Measurements from ENCODE around the gene PROCA1.
"Not testable (repeated sequence)": the region's sequence is repeated elsewhere in the genome, so short reads cannot be mapped to it uniquely, and the experiment has no call there.

The PROCA1 gene

DNA sequence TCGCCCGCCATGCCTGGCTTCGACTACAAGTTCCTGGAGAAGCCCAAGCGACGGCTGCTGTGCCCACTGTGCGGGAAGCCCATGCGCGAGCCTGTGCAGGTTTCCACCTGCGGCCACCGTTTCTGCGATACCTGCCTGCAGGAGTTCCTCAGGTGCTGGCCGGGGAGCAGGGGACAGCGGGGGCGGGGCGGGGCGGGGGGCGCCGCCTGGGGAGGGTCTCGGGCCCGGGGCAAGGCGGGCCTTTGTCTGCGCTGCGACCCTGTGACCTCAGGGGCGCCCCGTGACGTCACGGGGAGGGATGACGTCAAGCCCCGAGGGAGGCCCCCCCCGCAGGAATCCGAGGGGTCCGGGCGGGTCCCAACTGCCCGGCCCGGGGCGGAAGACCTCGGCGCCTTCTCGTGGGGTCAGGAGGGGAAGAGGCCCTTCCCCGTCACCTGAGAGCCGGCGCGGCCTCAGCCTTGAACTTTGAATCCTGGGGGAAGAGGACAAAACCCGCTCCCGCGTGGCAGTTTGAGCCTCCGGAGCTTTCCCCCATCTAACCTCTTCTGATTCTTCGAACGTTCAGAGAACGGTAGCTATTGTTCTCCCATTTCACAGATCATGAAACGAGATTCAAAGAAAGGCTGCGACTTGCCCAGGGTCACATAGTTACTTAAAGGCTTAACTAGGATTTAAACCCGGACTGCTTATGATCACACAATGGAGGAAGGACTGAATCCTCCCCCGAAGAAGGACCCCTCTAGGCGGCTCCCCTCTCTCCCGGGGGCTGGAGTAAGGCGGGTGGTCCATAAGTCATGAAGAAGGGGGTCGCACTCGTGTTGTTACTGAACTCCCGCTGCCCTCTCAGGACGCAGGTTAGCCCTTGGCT lies 32.6 kb upstream of the PROCA1 start:
- DNase-seq (ENCODE audit: low read depth in 2 of 3, low spot score in 1 of 3), result peak in 2 of 3 donors; percentile 53 to 57

DNA sequence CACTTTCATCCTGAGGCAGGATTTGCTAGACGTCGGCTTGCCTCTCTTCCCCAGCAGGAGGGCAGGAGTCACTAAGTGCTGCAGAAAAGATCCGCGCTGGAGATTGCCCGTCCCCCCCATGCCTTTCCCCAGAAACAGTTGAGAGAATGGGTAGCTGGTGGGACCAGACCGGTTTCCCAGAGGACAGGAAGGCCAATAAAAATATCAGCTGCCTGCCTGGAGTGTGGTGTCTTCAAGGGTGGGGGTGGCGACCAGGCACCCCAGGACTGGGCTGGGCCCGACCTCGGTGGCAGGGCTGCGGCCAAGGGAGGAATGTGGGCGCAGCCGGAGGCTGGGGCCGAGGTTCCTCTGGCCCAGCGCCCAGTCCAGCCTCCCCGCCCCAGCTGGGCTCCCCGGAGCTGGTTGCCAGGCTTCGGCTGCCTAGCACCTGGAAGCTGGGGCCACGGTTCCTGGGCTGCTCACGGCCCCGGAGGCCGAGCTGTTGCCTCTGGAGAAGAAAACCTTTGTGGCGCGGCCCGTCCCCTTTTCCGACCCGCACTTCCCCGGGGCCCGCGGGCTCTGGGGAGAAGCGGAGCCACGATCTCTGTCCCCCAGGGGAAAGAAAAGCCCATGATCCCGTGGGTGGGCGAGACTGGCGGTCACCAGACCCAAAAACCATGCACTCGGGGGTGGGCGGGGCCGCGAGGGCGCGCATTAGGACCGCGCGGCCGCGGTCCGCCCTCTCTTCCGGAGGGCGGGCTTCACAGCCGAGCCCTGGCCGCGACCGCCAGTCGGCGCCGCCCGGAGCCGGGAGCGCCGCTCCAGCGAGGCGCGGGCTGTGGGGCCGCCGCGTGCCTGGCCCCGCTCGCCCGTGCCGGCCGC lies 31.8 kb upstream of the PROCA1 start, which contains the start of gene TRAF4:
TSS of gene TRAF4 (plus strand) at position 769 of the 861 bp plus-strand sequence. CDS start 102 bp downstream, outside the sequence.
- DNase-seq (ENCODE audit: low read depth in 2 of 3, low spot score in 1 of 3), result peak in 2 of 3 donors; percentile 52 to 83

DNA sequence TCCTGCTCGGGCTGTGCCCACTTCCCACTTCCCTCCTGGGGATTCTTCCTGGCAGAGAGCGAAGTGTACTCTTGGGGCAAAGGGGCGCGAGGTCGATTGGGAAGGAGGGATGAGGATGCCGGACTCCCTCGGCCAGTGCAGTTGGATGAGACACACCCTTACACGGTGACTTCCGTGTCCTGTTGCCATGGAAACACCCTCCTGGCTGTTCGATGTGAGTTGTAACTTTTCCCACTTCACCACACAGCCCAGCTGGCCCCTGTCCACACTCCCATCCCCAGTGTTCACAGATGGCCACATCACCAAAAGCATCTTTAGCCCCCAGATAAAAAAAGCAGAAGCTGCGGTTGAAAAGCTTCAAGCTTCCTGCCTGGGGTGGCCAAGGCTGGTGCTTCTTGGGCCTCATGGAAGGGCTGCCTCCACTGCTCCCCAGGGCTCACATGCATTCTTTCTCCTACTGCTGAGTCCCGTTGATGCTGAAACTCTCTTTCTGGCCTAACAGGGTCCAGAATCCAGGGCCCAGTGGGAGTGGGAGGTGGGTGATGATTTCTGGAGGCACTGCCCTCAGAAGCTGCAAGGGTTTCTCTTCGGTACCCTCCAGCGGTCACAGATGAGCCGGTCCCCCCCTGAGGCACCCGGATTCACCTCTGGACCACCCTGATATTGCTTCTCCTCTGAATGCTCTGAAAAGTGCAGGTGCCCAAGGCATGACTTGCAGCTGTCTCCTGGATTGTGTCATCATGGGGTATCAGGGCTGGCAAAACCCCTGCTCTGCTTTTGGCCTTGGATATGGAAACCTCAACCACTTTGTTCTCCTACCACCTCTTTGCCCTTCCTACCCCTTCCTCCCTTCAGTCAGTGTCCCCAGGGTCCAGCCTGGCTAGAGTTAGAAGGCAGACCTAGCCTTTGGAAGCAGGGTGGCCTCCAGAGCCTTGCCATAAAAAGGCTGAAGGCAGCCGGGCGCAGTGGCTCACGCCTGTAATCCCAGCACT lies 30.0 kb upstream of the PROCA1 start:
- no peak for DNase-seq (ENCODE audit: low read depth in 2 of 3, low spot score in 1 of 3)

DNA sequence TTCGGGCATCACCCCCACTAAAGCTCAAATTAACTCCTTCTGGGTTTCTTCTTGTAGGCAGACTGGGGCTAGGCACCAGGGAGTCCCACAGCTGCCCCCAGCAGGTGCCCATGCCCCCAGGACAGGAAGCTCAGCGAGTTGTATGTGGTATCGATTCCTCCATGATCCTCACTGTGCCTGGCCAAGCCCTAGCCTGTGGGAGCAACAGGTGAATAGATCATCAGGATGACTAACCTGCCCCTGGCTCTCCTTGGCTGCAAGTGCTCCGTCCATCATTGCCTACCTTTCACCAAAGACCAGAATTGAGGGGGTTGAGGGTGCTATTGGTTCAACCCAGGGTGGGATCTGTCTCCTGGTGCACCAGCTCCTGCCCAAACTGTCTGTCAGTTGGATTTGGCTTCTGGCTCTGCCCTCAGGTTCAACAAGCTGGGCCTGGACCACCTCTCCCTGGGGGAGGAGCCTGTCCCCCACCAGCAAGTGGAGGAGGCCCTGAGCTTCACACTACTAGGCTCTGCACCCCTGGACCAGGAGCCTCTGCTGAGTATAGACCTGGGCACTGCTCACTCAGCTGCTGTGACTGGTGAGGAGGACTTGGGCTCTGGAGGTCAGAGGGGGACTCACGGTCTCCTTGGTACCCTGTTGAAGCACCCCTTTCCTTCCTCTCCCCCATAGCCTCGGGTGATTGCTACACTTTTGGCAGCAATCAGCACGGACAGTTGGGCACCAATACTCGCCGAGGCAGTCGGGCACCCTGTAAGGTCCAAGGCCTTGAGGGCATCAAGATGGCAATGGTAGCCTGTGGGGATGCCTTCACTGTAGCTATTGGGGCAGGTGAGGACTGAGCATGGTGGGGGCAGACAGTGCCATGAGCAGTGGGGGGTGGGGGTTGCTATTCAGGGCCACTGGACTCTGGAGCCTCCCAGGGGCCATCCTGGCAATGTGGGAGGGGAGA lies 29.0 kb upstream of the PROCA1 start:
- DNase-seq (ENCODE audit: low read depth in 2 of 3, low spot score in 1 of 3), result no peak

DNA sequence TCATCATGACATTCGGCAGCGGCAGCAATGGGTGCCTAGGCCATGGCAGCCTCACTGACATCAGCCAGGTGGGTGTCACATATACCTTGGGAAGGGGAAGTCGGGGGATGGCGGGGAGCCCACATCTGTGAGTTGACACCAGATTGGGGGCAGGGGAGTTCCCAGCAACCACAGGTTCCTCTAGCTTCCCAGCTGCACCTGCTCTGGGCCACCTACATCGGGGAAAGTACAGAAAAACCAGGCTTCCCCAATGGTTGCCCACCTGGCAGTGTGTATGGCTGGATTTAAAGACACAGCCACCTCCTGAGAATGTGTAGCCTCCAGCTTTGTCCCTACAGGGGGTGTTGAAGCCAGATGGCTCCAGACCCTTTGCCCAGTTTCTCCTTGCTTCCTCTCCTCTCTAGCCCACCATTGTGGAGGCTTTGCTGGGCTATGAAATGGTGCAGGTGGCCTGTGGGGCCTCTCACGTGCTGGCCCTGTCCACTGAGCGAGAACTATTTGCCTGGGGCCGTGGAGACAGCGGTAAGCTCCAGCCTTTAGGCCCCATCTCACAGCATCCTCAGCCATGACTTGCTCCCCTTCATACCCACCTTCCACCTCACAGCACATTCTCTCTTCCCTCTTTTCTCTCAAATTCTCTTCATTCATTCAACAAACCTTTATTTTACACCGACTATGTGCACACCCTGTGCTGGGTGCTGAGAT lies 27.1 kb upstream of the PROCA1 start:
- DNase-seq (ENCODE audit: low read depth in 2 of 3, low spot score in 1 of 3), result no peak

DNA sequence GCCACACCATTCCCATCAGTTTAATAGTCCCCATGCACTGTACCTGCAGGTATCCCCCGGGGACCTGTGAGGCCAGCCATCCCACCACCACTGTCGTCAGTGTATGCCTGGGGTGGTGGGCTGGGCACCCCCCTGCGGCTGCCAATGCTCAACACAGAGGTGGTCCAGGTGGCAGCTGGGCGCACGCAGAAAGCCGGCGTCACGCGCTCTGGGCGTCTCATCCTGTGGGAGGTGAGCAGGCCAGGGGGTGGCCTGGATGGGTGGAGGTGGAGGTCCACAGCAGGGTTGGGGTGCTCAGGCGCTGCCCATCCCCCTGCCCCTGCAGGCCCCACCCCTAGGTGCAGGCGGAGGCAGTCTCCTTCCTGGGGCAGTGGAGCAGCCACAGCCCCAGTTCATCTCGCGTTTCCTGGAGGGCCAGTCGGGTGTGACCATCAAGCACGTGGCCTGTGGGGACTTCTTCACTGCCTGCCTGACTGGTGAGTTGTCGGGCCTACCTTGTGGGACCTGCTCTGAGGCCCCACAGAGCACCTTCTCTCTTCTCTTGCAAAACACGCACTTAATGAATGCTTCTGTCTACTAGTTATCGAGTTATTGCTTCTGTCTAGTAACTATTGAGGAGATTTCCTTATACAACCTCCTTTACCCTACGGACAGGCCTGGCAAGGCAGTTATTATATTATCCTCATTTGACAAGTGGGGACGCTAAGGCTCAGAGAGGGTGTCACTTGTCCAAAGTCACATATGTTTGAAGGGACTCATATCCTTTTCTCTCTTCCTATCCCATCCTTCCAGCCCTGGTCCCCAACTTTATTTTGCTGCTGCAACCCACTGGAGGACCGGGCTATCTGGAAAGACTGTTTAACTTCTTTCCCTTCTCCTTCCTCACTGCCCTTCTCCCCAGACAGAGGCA lies 26.3 kb upstream of the PROCA1 start:
- DNase-seq (ENCODE audit: low read depth in 2 of 3, low spot score in 1 of 3), result no peak

DNA sequence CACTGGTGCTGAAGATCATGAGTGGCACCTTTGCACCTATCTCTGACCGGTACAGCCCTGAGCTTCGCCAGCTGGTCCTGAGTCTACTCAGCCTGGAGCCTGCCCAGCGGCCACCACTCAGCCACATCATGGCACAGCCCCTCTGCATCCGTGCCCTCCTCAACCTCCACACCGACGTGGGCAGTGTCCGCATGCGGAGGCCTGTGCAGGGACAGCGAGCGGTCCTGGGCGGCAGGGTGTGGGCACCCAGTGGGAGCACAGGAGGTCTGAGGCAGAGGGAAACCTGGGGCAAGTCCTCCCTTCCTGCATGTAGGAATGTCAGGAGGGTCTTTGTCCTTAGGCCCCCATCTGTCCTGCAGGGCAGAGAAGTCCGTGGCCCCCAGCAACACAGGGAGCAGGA lies 25.6 kb upstream of the PROCA1 start:
- no peak for DNase-seq (ENCODE audit: low read depth in 2 of 3, low spot score in 1 of 3)

DNA sequence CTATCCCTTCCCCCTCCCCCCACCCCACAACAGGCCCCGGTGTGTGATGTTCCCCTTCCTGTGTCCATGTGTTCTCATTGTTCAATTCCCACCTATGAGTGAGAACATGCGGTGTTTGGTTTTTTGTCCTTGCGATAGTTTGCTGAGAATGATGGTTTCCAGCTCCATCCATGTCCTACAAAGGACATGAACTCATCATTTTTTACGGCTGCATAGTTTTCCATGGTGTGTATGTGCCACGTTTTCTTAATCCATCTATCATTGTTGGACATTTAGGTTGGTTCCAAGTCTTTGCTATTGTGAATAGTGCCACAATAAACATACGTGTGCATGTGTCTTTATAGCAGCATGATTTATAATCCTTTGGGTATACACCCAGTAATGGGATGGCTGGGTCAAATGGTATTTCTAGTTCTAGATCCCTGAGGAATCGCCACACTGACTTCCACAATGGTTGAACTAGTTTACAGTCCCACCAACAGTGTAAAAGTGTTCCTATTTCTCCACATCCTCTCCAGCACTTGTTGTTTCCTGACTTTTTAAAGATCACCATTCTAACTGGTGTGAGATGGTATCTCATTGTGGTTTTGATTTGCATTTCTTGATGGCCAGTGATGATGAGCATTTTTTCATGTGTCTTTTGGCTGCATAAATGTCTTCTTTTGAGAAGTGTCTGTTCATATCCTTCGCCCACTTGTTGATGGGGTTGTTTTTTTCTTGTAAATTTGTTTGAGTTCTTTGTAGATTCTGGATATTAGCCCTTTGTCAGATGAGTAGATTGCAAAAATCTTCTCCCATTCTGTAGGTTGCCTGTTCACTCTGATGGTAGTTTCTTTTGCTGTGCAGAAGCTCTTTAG lies 24.5 kb upstream of the PROCA1 start:
- DNase-seq (ENCODE audit: low read depth in 2 of 3, low spot score in 1 of 3), result not testable (repeated sequence)

DNA sequence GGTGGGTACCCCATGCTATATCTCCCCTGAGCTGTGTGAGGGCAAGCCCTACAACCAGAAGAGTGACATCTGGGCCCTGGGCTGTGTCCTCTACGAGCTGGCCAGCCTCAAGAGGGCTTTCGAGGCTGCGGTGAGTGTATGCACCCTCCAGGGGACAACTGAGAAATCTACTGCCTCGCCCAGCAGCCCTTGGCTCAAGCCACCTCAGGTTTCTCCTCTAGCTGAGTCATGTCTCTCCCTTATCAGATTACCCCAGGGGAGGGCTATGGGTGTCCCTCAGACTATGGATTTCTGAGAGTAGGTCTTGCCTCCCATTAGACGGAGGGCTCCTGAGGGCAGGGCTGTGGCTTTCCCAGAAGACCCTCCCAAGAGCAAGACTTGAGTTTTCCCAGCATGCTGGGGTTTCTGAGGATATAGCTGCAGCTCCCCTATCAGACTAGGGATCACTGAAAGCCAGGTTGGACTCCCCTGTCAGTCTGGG lies 23.6 kb upstream of the PROCA1 start:
- DNase-seq (ENCODE audit: low read depth in 2 of 3, low spot score in 1 of 3), result no peak

DNA sequence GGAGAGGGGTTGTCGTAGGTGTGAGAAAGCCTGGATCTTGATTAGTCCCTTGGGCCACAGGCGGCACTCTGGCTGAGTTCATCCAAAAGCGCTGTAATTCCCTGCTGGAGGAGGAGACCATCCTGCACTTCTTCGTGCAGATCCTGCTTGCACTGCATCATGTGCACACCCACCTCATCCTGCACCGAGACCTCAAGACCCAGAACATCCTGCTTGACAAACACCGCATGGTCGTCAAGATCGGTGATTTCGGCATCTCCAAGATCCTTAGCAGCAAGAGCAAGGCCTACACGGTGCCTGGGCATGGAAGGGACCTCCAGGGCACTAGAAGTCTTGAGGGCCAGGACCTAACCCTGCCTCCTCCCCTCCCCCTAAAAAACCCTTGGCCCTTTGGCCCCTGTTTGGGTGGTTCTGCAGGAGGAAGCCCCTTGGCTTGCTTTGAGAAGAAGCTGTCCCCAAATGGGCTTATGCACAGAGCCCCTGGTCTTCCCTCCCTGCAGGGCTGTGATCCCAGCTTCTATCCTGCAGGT lies 23.1 kb upstream of the PROCA1 start:
- no peak for DNase-seq (ENCODE audit: low read depth in 2 of 3, low spot score in 1 of 3)

DNA sequence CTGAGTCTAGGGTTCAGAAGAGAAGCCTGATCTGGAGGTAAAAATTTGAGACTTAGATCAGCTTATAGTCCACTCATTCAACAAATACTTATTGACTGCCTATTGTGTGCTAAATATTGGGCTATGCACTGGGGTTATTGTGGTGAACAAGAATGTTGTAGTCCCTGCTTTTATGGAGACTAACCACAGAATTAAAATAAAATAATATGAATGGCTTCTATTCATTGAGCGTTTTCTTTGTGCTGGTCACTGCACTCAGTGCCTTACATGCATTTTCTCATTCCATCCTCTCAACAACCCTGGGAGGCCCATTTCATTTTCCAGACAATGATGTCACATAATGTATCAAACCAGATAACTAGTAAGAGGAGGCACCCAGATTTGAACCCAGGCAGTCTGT lies 21.7 kb upstream of the PROCA1 start:
- no peak for DNase-seq (ENCODE audit: low read depth in 2 of 3, low spot score in 1 of 3)

DNA sequence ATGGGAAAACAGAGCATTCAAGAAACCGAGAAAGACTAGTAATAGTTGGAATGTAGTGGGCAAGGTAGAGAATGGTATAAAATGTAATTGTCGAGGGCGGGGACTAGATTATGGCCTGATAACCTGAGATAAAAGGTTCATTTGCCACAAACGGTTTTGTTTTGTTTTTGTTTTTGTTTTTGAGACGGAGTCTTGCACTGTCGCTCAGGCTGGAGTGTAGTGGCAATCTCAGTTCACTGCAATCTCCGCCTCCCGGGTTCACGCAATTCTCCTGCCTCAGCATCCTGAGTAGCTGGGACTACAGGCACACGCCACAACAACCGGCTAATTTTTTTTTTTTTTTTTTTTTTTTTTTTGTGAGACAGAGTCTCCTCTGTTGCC lies 18.3 kb upstream of the PROCA1 start:
- no peak for DNase-seq (ENCODE audit: low read depth in 2 of 3, low spot score in 1 of 3)

DNA sequence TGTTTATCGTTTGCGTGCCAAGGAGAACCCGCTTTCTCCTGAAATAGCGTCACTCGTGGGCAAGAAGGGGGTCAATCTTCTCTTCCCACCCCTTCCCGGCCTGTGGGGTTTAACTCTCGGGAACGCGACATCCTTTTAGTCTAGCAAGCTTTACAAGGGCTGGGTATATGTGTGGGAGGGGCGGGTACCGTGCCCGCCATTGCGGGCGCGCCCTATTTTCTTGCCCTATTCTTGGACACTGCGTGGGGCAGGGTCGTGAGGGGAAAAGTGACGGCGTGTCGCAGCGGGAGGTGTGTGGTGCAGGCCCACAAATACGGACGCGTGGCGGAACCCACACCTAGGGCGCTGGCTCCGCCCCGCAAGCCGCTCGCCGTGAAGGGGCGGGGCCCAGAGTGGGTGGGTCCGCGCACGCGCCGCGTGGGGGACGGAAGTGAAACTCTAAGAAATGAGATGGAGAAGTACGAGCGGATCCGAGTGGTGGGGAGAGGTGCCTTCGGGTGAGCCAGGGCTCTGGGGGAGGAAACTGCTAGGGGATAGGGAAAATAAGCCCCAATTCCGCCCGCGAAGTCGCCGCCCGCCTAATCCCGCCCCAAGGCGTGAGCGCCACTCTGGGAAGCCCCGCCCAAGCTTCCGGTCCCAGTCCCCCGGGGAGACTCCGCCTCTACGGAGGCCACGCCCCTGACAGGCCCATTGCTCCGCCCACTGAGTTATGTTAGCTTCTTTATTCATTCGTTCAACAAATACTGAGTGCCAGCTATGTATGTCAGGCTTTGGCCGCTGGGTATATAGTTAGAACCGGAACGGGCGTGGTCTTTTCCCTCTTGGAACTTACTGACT lies 16.9 kb upstream of the PROCA1 start, which contains the start of gene NEK8:
TSS of gene NEK8 (plus strand) at position 425 of the 837 bp plus-strand sequence. CDS start at position 451, 26 bp downstream.
- peak; percentile 97 to 99 (median 97) for DNase-seq (ENCODE audit: low read depth in 2 of 3, low spot score in 1 of 3)

DNA sequence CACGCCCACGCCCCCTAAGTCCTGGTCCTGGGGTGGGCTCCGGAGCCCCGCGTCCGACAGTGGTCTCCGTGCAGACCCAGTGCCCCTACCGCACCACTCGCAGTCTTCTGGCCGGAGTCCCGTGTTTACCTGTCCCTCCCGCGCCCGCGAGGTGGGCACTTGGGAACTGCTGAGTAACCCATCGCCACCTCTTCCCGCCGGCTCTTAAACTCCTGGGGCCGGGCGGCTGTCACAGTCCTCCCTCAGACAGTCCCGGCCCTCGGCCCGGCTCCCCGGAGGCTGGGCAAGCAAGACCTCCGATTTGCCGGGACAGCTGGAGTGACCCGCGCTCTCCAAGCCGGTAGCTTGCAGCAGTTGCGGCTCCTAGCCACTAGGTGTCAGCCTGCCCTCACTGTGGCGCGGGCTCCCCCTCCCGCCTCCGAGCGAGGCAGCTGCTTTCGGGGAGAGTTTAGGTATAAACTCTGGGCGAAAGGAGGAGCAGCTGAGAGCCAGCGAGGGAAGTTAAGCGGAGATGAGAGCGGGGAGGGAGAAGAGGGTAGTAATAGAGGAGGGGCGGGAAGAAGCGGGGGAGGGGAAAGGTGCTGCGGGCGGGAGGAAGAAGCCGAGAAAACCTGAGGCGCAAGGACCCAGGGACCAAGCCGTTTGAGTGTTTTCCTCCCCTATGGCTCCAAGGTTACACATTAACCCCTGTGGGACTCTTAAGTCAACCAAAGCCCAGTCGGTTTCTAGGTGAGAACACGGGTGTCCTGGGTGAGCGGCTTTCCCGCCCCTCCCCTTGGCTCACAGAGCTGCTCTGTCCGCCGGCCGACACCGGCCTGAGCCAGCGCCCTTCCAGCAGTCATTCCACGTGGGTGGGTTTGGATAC lies 15.2 kb upstream of the PROCA1 start:
- peak; percentile 89 to 98 (median 90) for DNase-seq (ENCODE audit: low read depth in 2 of 3, low spot score in 1 of 3)

DNA sequence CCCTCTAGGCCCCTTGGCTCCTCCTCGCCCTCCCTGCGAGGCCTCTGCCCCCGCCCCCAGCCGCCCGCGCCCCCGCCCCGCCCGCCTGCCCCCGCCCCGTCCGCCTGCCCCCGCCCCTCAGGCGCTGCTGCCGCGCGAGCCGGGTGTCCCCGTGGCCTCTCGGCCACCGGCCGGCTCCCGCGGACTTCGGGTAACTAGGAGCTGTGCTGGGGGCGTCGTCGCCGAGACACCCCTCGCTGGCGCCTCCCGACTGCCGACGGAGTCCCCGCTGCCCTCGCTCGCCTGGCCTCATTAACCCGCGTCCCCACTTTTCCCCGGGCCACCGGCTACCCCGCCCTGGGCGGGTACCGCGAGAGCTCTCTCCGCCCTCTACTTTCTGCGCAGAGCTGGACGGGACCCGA lies 14.5 kb upstream of the PROCA1 start, which contains the start of gene TLCD1:
TSS of gene TLCD1 (minus strand) at position 8 of the 401 bp plus-strand sequence. CDS start 136 bp downstream, outside the sequence.
- peak in 2 of 3 donors; percentile 65 to 74 for DNase-seq (ENCODE audit: low read depth in 2 of 3, low spot score in 1 of 3)
